Spleen (tissue), 11 donors: Measurements from ENCODE around the gene PLA2G2D. TPM values are rescaled to one million over a fixed set of nuclear protein-coding genes. Genes with fewer than 3 reads are reported as not detected.
A peak's percentile ranks its signal among the peaks of the same experiment; 100 is the strongest.

ENCODE experiments used
- DNase-seq: peaks from one replicate; pipeline ENCODE4 v3.0.0-alpha.2; 2020
- H3K27ac ChIP-seq, 8 donors: fragments of 200-600 bp; sonication (generic) in 7 of 8; 1 replicate in 4 of 8; 2 replicates in 4 of 8; pipeline versions ENCODE4 v1.5.0 to v1.8.0; 2016 to 2021; ENCODE audit warnings: inconsistent platforms in 4 of 8, mild to moderate bottlenecking in 4 of 8, moderate library complexity in 1 of 8
- H3K27me3 ChIP-seq, 7 donors: fragments of 200-600 bp; sonication (generic) in 6 of 7; replicated peaks in 1 of 7; 1 replicate in 4 of 7; 2 replicates in 3 of 7; pipeline versions ENCODE4 v1.5.0 to v1.8.0; 2016 to 2021; ENCODE audit warnings: inconsistent platforms in 3 of 7, mild to moderate bottlenecking in 1 of 7
- H3K36me3 ChIP-seq, 6 donors: fragments of 200-600 bp; sonication (generic) in 5 of 6; 1 replicate in 4 of 6; 2 replicates in 2 of 6; pipeline versions ENCODE4 v1.5.0 to v1.8.0; 2016 to 2021; ENCODE audit warnings: inconsistent platforms in 2 of 6
- H3K4me1 ChIP-seq, 6 donors: fragments of 200-600 bp; sonication (generic) in 5 of 6; 1 replicate in 3 of 6; 2 replicates in 3 of 6; pipeline versions ENCODE4 v1.5.0 to v1.8.0; 2016 to 2021; ENCODE audit warnings: inconsistent platforms in 3 of 6
- H3K4me3 ChIP-seq, 8 donors: fragments of 200-600 bp; sonication (generic) in 7 of 8; 1 replicate in 4 of 8; 2 replicates in 4 of 8; pipeline versions ENCODE4 v1.5.0 to v1.8.0; 2016 to 2021; ENCODE audit warnings: inconsistent platforms in 4 of 8, mild to moderate bottlenecking in 4 of 8, moderate library complexity in 2 of 8
- H3K9me3 ChIP-seq, 8 donors: fragments of 200-600 bp; sonication (generic) in 7 of 8; 1 replicate in 4 of 8; 2 replicates in 4 of 8; pipeline versions ENCODE4 v1.5.0 to v1.8.0; 2016 to 2021; ENCODE audit warnings: inconsistent platforms in 4 of 8
- POLR2A ChIP-seq, 3 donors: fragments of 450-650 bp; IDR thresholded peaks; one replicate each; pipeline ENCODE4 v1.5.1; 2017; ENCODE audit warnings: antibody characterized with exemption in 3 of 3, mild to moderate bottlenecking in 1 of 3
- POLR2AphosphoS5 ChIP-seq, 3 donors: sonication (generic); formaldehyde crosslinking; IDR thresholded peaks; one replicate each; pipeline ENCODE4 v1.5.1; 2017; ENCODE audit warnings: antibody characterized with exemption in 3 of 3
- WGBS, 5 donors: extraction: QIAGEN DNeasy Blood & Tissue Kit in 3 of 5; methylation state at CpG; one replicate each; pipeline versions ENCODE4 v1.1.5 to v1.1.7; 2013 to 2018; 5-methylcytosine and 5-hydroxymethylcytosine counted together
- intact Hi-C: fragments of 100-400 bp; cut with DNase I; formaldehyde crosslinking; loops from one replicate; pipeline ENCODE4 v1.15.0; 2023; ENCODE audit warnings: low total_unique reads
- polyA plus RNA-seq, 3 donors: library from polyadenylated mRNA; stranded (reverse); fragments of 200-250 nt; gene quantifications; one replicate each; pipeline ENCODE4 v1.2.1, GENCODE V29; 2013
- total RNA-seq, 7 donors: library from RNA; depleted of rRNA in 3 of 7; stranded (reverse); fragments of >200 nt in 3 of 7; fragmentation: NEBNext Ultra II Directional in 4 of 7; extraction: Animal tissue kit (Norgen Biotek cat#: 25700) in 4 of 7; gene quantifications; one replicate each; pipeline versions ENCODE4 v1.1.0 to v1.2.1, GENCODE V29; 2016 to 2021
- TF ChIP-seq, protein P1 (sequence below), 11 experiments: fragments of 200-600 bp in 7 of 11; fragments of 450-650 bp in 4 of 11; sonication (generic) in 4 of 11; IDR thresholded peaks in 8 of 11; conservative IDR thresholded peaks in 3 of 11; 1 replicate in 7 of 11; 2 replicates in 4 of 11; pipeline versions ENCODE4 v1.4.0 to v1.8.0; 2016 to 2021; ENCODE audit warnings: antibody characterized with exemption in 11 of 11, inconsistent platforms in 4 of 11, mild to moderate bottlenecking in 1 of 11
- donor health status: healthy with polysubstance abuse.
- donor health status: DM: no; HTN: no; CAD: no; lungs with moderate emphysema.
- donor health status: DM: no; HTN: no; CAD: no.
- donor health status: Bipolar disorder and iron deficiency.
- donor health status: healthy.
- donor health status: DM: no; HTN: no; CAD: no.
- donor health status: DM: yes; HTN: yes; CAD: no.

PLA2G2D gene
- total and polyA plus RNA-seq, 10 donors: 0.92 to 28.7 (median 7.3) TPM

DNA sequence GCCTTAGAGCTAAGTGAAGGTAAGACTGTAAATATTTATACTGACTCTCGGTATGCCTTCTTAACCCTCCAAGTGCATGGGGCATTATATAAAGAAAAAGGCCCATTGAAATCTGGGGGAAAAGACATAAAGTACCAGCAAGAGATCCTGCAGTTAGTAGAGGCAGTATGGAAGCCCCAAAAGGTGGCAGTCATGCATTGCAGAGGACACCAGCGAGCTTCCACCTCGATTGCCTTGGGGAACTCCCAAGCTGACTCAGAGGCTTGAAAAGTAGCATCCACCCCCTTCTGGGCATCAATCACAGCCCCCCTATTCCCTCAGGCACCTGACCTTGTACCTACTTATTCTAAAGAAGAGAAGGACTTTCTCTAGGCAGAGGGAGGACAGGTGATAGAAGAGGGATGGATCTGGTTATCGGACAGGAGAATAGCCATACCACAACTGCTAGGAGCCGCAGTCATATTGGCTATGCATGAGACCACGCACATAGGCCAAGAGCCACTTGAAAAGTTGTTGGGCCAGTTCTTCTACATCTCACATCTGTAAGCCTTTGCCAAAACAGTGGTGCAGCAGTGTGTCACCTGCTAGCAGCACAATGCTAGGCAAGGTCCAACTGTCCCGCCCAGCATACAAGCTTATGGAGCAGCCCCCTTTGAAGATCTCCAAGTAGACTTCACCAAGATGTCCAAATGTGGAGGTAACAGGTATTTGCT lies 39.2 kb upstream of the PLA2G2D start:
- no peak for TF ChIP-seq POLR2A (IDR thresholded peaks at IDR 0.05)
- no peak for TF ChIP-seq POLR2AphosphoS5 (IDR thresholded peaks at IDR 0.05)
- H3K27me3 ChIP-seq: no peaks in the 10 kb centered on the region
- WGBS, 5 donors: 85 to 92% (median 91%) methylated on average over 7 of the region's 7 CpGs
- intact Hi-C loops: no loop called here
- H3K4me1 ChIP-seq: peaks cover 0 to 16% (median 10%) of the 10 kb centered on the region in 6 donors
- H3K4me3 ChIP-seq: no peak overlapping the region
- no peak overlapping the region for H3K27ac ChIP-seq
- H3K9me3 ChIP-seq: peaks cover 4 to 67% (median 63%) of the 10 kb centered on the region in 8 donors
- DNase-seq: no peak
- H3K36me3 ChIP-seq: no peaks in the 10 kb centered on the region

DNA sequence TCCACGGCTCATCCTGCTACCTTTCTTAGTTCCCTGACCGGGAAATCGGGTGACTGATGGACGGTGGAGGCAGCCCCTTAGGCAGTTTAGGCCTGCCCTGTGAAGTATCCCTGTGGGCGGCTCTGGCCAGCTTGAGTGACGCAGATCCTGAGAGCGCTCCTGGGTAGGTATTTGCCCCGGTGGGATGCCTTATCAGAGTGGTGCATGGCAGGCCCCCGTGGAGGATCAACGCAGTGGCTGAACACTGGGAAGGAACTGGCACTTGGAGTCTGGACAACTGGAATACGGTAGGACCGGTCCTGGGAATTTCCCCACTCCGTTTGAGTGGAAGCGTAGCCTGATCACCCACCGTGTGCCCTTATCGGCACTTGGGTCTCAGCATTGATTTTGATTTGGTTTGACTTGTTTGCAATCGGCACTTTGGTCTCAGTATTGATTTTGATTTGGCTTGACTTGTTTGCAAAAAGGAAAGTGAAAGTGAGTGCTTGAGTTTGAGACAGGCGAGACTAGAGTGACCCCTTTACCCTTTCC lies 35.0 kb upstream of the PLA2G2D start:
- DNase-seq: no peak
- Histone ChIP-seq H3K4me1 (peaks cover 3 to 42% (median 30%) of the 10 kb centered on the region in 6 donors), H3K27ac (peak overlapping the region in 6 of 8 donors; percentile 27 to 74 (median 66)), H3K27me3 (no peaks in the 10 kb centered on the region), H3K4me3 (peak overlapping the region in 2 of 8 donors; percentile 27 to 54), H3K9me3 (peaks cover 0 to 26% (median 22%) of the 10 kb centered on the region in 8 donors), H3K36me3 (no peaks in the 10 kb centered on the region)
- no peak for TF ChIP-seq POLR2AphosphoS5 (IDR thresholded peaks at IDR 0.05)
- no peak for TF ChIP-seq POLR2A (IDR thresholded peaks at IDR 0.05)
- TF ChIP-seq, protein P1, sequence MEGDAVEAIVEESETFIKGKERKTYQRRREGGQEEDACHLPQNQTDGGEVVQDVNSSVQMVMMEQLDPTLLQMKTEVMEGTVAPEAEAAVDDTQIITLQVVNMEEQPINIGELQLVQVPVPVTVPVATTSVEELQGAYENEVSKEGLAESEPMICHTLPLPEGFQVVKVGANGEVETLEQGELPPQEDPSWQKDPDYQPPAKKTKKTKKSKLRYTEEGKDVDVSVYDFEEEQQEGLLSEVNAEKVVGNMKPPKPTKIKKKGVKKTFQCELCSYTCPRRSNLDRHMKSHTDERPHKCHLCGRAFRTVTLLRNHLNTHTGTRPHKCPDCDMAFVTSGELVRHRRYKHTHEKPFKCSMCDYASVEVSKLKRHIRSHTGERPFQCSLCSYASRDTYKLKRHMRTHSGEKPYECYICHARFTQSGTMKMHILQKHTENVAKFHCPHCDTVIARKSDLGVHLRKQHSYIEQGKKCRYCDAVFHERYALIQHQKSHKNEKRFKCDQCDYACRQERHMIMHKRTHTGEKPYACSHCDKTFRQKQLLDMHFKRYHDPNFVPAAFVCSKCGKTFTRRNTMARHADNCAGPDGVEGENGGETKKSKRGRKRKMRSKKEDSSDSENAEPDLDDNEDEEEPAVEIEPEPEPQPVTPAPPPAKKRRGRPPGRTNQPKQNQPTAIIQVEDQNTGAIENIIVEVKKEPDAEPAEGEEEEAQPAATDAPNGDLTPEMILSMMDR (IDR thresholded peaks at IDR 0.05 in 8 of 11, conservative IDR thresholded peaks at IDR 0.05 in 3 of 11): no peak
- 66 to 78% (median 73%) methylated on average over 13 to 18 of the region's 18 CpGs for WGBS, 5 donors
- intact Hi-C loops: loop anchor here (5.0 kb wide), 2 partner anchors 52 to 182 kb away; no protein-coding TSS in a partner anchor

DNA sequence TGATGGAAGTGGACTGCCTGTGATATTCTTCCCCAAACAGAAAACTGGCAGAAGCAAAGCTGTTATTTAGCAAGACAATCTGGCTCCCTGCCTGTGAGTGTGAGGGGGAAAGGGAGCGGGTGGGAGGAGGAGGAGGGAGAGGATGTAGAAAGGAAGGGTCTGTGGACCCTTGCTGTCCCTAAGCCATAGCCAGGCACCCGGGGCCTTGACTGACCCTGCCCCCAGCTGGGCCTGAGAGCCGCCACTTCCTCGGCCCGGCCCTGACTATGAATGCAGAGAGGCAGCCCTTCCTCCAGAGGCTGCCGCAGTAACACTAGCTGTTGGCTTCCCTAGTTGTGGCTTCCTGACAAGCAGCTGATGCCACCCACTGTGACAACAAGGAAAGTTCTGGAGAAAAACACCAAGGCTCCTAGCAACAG lies 33.7 kb upstream of the PLA2G2D start:
- Histone ChIP-seq H3K27ac (peak overlapping the region; percentile 36 to 79 (median 68)), H3K4me1 (peaks cover 3 to 45% (median 30%) of the 10 kb centered on the region in 6 donors), H3K36me3 (no peaks in the 10 kb centered on the region), H3K27me3 (no peaks in the 10 kb centered on the region), H3K4me3 (no peak overlapping the region), H3K9me3 (peaks cover 0 to 12% (median 8%) of the 10 kb centered on the region in 8 donors)
- WGBS, 5 donors: 21 to 51% (median 36%) methylated on average over 6 of the region's 6 CpGs
- intact Hi-C loops: loop anchor here (5.0 kb wide), 2 partner anchors 51 to 181 kb away; no protein-coding TSS in a partner anchor
- TF ChIP-seq POLR2AphosphoS5 (IDR thresholded peaks at IDR 0.05) (peak; percentile 37 to 74 (median 51)), POLR2A (IDR thresholded peaks at IDR 0.05) (no peak)
- TF ChIP-seq, protein P1 (IDR thresholded peaks at IDR 0.05 in 8 of 11, conservative IDR thresholded peaks at IDR 0.05 in 3 of 11): peak in 1 of 11 experiments; percentile 2
- DNase-seq: no peak

DNA sequence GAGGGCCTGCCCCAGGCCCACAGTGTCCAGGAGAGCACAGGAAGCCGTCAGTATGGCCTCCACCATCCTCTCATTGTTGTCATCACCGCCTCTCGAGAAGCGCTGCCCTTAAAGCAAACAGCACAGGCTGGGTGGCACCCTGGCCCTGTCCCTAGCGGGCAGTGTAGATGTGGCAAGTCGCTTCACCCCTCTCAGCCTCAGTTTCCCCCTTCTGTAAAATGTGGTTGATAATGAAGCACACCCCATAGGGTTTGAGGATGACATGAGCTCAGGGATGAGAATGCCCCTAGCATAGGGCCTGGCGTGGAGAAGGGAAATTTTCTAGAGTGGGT lies 33.2 kb upstream of the PLA2G2D start:
- TF ChIP-seq POLR2A (IDR thresholded peaks at IDR 0.05): no peak
- TF ChIP-seq, protein P1 (IDR thresholded peaks at IDR 0.05 in 8 of 11, conservative IDR thresholded peaks at IDR 0.05 in 3 of 11): peak in 6 of 11 experiments; percentile 3 to 68 (median 48)
- no peak for TF ChIP-seq POLR2AphosphoS5 (IDR thresholded peaks at IDR 0.05)
- Histone ChIP-seq H3K27me3 (no peaks in the 10 kb centered on the region), H3K36me3 (no peaks in the 10 kb centered on the region), H3K9me3 (peaks cover 0 to 8% (median 4%) of the 10 kb centered on the region in 8 donors), H3K4me3 (peak overlapping the region in 4 of 8 donors; percentile 33 to 65 (median 36)), H3K4me1 (peaks cover 3 to 45% (median 30%) of the 10 kb centered on the region in 6 donors), H3K27ac (peak overlapping the region; percentile 36 to 79 (median 68))
- 50 to 87% (median 55%) methylated on average over 2 to 7 of the region's 7 CpGs for WGBS, 5 donors
- intact Hi-C loops: loop anchor here (5.0 kb wide), 2 partner anchors 50 to 180 kb away; no protein-coding TSS in a partner anchor
- no peak for DNase-seq
